HG02943 (cell line): ENCODE data around the gene OR7A5.
"Not testable (repeated sequence)": the region's sequence is repeated elsewhere in the genome, so short reads cannot be mapped to it uniquely, and the experiment has no call there.

ENCODE experiments used
- ATAC-seq: cut with Tn5 transposase; IDR thresholded peaks from one replicate; pipeline ENCODE4 v1.9.1; 2021; ENCODE audit warnings: mild to moderate bottlenecking, low read depth, moderate library complexity; ENCODE audit not compliant: unreplicated experiment

Gene OR7A5

GRCh38 chr19:14785102-14785793 is 49.7 kb downstream of the OR7A5 start:
- not testable (repeated sequence) for ATAC-seq

- ATAC-seq = not testable (repeated sequence)
These were observed 50.3 kb downstream of the OR7A5 start for GRCh38 chr19:14784730-14785101.

GRCh38 chr19:14783410-14783998 is 51.5 kb downstream of the OR7A5 start:
- not testable (repeated sequence) for ATAC-seq

- ATAC-seq = no peak
These were observed 52.2 kb downstream of the OR7A5 start for GRCh38 chr19:14782626-14783409.

GRCh38 chr19:14781713-14782536 is 53.1 kb downstream of the OR7A5 start:
- ATAC-seq = not testable (repeated sequence)

GRCh38 chr19:14780622-14781225 is 54.3 kb downstream of the OR7A5 start:
- not testable (repeated sequence) for ATAC-seq

- ATAC-seq = no peak
These were observed 55.8 kb downstream of the OR7A5 start for GRCh38 chr19:14779151-14779550.

GRCh38 chr19:14778110-14778845 is 56.7 kb downstream of the OR7A5 start, which contains the start of gene ADGRE2:
ADGRE2 (minus strand) TSS chr19:14778560; CDS start chr19:14776756, 1,804 bp downstream.
- ATAC-seq = not testable (repeated sequence)

- ATAC-seq = not testable (repeated sequence)
These were observed 57.3 kb downstream of the OR7A5 start for GRCh38 chr19:14777645-14778044.
